GM12872 (cell line): ENCODE measurements around the gene ANKRD13B.

Experiments
- CTCF ChIP-seq: IDR thresholded peaks from 3 replicates; pipeline ENCODE4 v1.5.1; 2011; ENCODE audit warnings: low read depth, mild to moderate bottlenecking, low read length, moderate library complexity; ENCODE audit not compliant: insufficient read depth

ANKRD13B gene

GRCh38 chr17:29596811-29597210 lies 3.9 kb downstream of the ANKRD13B start:
- no peak for TF ChIP-seq CTCF

GRCh38 chr17:29597361-29598172 lies 4.6 kb downstream of the ANKRD13B start:
- TF ChIP-seq CTCF: no peak

DNA sequence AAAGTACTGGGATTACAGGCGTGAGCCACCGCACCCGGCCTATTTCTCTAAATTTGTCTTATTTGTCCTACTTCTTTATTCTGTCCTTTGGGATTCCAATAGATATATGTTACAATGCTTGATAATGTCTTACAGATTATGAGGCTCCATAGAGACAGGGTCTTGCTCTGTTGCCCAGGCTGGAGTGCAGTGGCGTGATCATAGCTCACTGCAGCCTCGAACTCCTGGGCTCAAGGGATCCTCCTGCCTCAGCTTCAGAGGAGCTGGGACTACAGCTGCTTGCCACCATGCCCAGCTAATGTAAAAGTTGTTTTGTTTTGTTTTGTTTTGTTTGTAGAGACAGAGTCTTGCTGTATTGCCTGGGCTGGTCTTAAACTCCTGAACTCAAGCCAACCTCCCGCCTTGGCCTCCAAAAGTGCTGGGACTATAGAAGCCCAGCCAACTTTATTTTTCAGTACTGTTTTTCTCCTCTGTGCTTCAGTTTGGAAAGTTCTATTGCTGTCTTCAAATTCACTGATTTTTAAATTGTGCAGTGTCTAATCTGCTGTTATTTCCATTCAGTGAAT lies 10.3 kb downstream of the ANKRD13B start:
- no peak for TF ChIP-seq CTCF

- TF ChIP-seq CTCF: no peak
Measured at GRCh38 chr17:29607557-29608195, 14.7 kb downstream of the ANKRD13B start.

GRCh38 chr17:29608986-29609385 lies 16.1 kb downstream of the ANKRD13B start:
- no peak for TF ChIP-seq CTCF

DNA sequence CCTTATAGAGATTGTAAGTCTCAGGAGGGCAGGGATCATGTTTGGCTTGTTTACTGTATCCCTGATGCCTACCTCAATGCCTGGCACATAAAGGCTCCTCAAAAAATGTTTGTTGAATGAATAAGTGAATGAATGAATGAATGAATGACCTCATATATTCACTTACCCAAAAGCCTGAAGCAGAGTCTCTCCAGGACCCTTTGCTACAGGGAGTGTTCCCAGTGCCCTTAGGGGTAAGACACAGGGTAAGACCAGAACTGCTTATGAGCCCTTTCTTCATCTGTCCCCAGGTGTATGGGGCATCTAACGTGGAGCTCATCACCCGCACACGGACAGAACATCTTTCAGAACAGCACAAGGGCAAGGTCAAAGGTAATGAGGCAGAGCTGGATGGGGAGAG lies 17.5 kb downstream of the ANKRD13B start:
- no peak for TF ChIP-seq CTCF

DNA sequence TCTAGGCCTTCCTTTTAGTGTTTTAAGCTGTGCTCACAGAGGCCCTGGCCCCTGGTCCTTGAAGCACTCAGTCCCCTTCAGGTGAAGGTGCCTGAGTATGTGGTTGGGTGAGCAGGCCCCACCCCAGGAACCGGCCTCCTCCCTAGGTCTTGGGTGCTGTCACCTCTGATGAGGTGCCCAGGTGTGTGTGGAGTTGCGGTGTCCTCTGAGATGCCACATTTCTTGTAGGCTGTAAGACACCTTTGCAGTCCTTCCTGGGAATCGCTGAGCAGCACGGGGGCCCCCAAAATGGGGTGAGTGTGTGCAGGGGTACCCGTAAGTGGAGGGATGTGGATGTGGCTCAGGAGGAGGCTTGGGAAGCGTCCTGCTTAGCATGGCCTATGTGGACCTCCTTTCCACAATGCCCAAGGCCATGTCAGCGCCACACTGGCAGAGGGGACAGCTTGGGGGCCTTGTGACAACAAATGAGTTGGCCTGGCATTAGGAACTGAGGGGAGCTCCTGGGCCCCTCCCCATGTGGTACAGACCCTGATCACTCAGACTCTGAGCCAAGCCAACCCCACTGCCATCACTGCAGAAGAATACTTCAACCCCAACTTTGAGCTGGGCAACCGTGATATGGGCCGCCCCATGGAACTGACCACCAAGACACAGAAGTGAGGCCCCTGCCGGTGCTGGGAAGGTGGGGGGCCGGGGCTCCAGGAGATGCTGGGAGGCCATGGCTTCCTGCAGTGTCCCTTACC lies 18.6 kb downstream of the ANKRD13B start:
- TF ChIP-seq CTCF: no peak
